SU-DHL-6 (cell line): Measurements from ENCODE around the gene ZNF239.
"Not testable (repeated sequence)": the region's sequence is repeated elsewhere in the genome, so short reads cannot be mapped to it uniquely, and the experiment has no call there.

Experiments
- H2AFZ ChIP-seq: fragments of 200-600 bp; sonication (generic); 2 replicates; pipeline ENCODE4 v1.6.1; 2014; ENCODE audit warnings: low read depth, mild to moderate bottlenecking, moderate library complexity, mixed read lengths, antibody characterized with exemption, low read length; ENCODE audit not compliant: severe bottlenecking
- H3F3A ChIP-seq: fragments of 200-600 bp; shearing (Covaris generic); 2 replicates; pipeline ENCODE4 v1.6.0; 2016; ENCODE audit warnings: antibody characterized with exemption, mild to moderate bottlenecking; ENCODE audit not compliant: insufficient read depth
- H3K27ac ChIP-seq: fragments of 200-600 bp; sonication (generic); 2 replicates; pipeline ENCODE4 v1.5.1; 2016; ENCODE audit warnings: low read depth, mild to moderate bottlenecking, low read length, moderate library complexity, mixed read lengths
- H3K27me3 ChIP-seq: fragments of 200-600 bp; sonication (generic), shearing (Covaris generic); 2 replicates; pipeline ENCODE4 v1.6.0; 2014; ENCODE audit warnings: mild to moderate bottlenecking, low read length
- H3K36me3 ChIP-seq: fragments of 200-600 bp; sonication (generic); 2 replicates; pipeline ENCODE4 v1.6.1; 2014; ENCODE audit warnings: mild to moderate bottlenecking, low read length, mixed read lengths
- H3K4me2 ChIP-seq: fragments of 300-600, 200-600 bp; shearing (Covaris generic), sonication (generic); 2 replicates; pipeline ENCODE4 v1.6.0; 2014; ENCODE audit warnings: low read length, low read depth, mild to moderate bottlenecking; ENCODE audit not compliant: poor library complexity, severe bottlenecking
- H3K4me3 ChIP-seq: fragments of 200-600 bp; sonication (generic); 2 replicates; pipeline ENCODE4 v1.5.1; 2014; ENCODE audit warnings: antibody characterized with exemption, low read length, mild to moderate bottlenecking, mixed read lengths; ENCODE audit not compliant: insufficient read depth, poor library complexity, severe bottlenecking
- H3K79me2 ChIP-seq: fragments of 200-600 bp; sonication (generic); 2 replicates; pipeline ENCODE4 v1.6.1; 2014; ENCODE audit warnings: mild to moderate bottlenecking, low read length, moderate library complexity; ENCODE audit not compliant: insufficient read depth
- H3K9ac ChIP-seq: fragments of 200-600 bp; sonication (generic); 2 replicates; pipeline ENCODE4 v1.7.0; 2014; ENCODE audit warnings: mild to moderate bottlenecking, low read length
- H3K9me2 ChIP-seq: fragments of 200-600 bp; sonication (generic); replicated peaks from 2 replicates; pipeline ENCODE4 v1.6.1; 2014; ENCODE audit warnings: low read length; ENCODE audit not compliant: insufficient read depth
- H3K9me3 ChIP-seq: fragments of 200-600 bp; sonication (generic); 2 replicates; pipeline ENCODE4 v1.6.1; 2014; ENCODE audit warnings: low read length, mixed read lengths; ENCODE audit not compliant: insufficient read depth
- H4K20me1 ChIP-seq: fragments of 200-600 bp; sonication (generic); 2 replicates; pipeline ENCODE4 v1.6.1; 2014; ENCODE audit warnings: low read depth, mild to moderate bottlenecking, antibody characterized with exemption, low read length, moderate library complexity, mixed read lengths
- EZH2phosphoT487 ChIP-seq: fragments of 200-600 bp; sonication (generic), shearing (Covaris generic); conservative IDR thresholded peaks from 2 replicates; pipeline ENCODE4 v1.6.1; 2018; ENCODE audit warnings: mild to moderate bottlenecking, antibody characterized with exemption, low read length, moderate library complexity, mixed read lengths
- TF ChIP-seq, protein P1 (sequence below): fragments of 200-600 bp; sonication (generic); IDR thresholded peaks from one replicate; pipeline ENCODE4 v1.5.1; 2017; ENCODE audit warnings: antibody characterized with exemption, mild to moderate bottlenecking, low read length, moderate library complexity; ENCODE audit not compliant: insufficient read depth, poor library complexity, severe bottlenecking

The ZNF239 gene

DNA sequence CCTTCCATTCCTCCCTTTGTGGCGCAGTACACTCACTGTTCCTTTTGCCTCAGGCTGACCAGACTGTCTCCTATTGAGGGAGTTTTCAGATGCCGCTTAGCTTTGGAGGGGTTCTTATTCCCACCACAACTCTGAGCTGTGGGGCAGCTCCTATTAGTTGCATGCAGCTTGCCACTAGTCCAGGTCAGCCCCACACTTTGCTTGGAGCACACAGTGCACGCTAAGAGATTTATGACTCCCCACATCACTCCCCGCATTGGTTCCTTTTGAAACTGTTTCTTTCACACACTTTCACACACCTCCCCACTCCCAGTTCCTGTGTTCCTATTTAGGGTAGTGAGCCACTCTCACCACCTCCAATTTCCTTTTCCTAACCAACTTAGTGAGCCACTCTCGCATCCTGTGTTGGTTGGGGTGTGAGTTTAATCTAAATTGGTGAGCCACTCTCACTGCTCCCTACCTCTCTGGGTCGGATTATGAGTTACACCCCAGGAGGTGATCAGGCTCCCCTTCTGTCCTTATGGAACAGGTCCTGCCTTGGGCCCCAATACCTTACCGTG, 21.4 kb upstream of the ZNF239 start:
- no peak overlapping the region for H3K9ac ChIP-seq
- H2AFZ ChIP-seq: no peak overlapping the region

DNA sequence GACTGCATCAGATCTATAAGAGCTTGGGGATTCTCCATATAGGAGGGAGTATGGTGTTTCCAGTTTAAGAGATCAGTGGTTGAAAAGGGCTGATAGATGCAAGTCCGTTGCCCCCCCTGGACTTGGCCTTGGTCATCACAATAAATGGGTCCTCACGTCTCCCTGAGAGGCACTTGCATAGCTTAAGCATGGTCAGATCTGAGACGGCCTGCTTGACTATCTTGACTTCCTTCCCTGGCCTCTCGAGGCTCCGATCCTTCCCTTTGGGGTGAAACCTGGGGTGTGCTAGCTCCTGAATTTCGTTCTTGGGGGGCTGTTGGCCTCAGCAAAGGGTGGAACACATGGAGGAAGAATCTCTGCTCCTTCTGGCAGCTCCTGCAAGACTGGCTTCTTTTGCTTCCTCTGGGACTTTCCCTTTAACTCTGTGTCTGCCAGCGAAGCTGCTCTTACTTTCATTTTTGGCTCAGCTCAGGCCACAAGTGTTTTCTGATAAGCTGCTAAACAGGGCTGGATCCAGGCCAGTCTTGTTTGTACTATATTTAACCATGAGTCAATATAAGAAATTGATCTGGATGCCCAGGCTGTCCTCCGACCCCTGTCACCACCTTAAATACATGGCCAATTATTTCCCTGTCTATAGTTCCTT, 20.7 kb upstream of the ZNF239 start:
- TF ChIP-seq EZH2phosphoT487: no peak
- TF ChIP-seq, protein P1, sequence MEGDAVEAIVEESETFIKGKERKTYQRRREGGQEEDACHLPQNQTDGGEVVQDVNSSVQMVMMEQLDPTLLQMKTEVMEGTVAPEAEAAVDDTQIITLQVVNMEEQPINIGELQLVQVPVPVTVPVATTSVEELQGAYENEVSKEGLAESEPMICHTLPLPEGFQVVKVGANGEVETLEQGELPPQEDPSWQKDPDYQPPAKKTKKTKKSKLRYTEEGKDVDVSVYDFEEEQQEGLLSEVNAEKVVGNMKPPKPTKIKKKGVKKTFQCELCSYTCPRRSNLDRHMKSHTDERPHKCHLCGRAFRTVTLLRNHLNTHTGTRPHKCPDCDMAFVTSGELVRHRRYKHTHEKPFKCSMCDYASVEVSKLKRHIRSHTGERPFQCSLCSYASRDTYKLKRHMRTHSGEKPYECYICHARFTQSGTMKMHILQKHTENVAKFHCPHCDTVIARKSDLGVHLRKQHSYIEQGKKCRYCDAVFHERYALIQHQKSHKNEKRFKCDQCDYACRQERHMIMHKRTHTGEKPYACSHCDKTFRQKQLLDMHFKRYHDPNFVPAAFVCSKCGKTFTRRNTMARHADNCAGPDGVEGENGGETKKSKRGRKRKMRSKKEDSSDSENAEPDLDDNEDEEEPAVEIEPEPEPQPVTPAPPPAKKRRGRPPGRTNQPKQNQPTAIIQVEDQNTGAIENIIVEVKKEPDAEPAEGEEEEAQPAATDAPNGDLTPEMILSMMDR: no peak
- no peak overlapping the region for H3K27ac ChIP-seq
- no peaks in the 10 kb centered on the region for H3F3A ChIP-seq
- H2AFZ ChIP-seq: no peak overlapping the region
- H3K4me2 ChIP-seq: peak overlapping the region; percentile 19
- no peaks in the 10 kb centered on the region for H3K79me2 ChIP-seq
- no peaks in the 10 kb centered on the region for H4K20me1 ChIP-seq
- H3K9me2 ChIP-seq: no peaks in the 10 kb centered on the region
- H3K9ac ChIP-seq: no peak overlapping the region
- no peaks in the 10 kb centered on the region for H3K27me3 ChIP-seq
- no peaks in the 10 kb centered on the region for H3K36me3 ChIP-seq
- no peak overlapping the region for H3K4me3 ChIP-seq
- H3K9me3 ChIP-seq: peaks cover 6% of the 10 kb centered on the region; the same call in 1 of the 2 replicates

More for the DNA sequence above, 21.4 kb upstream of the ZNF239 start:
- Histone ChIP-seq H3K9me2 (no peaks in the 10 kb centered on the region), H3K27ac (no peak overlapping the region), H3K4me2 (no peak overlapping the region), H3K79me2 (no peaks in the 10 kb centered on the region), H3K27me3 (no peaks in the 10 kb centered on the region), H3K9me3 (peaks cover 6% of the 10 kb centered on the region; the same call in 1 of the 2 replicates), H3K36me3 (no peaks in the 10 kb centered on the region), H3F3A (no peaks in the 10 kb centered on the region), H3K4me3 (no peak overlapping the region), H4K20me1 (no peaks in the 10 kb centered on the region)
- TF ChIP-seq EZH2phosphoT487: no peak
- TF ChIP-seq, protein P1: no peak

DNA sequence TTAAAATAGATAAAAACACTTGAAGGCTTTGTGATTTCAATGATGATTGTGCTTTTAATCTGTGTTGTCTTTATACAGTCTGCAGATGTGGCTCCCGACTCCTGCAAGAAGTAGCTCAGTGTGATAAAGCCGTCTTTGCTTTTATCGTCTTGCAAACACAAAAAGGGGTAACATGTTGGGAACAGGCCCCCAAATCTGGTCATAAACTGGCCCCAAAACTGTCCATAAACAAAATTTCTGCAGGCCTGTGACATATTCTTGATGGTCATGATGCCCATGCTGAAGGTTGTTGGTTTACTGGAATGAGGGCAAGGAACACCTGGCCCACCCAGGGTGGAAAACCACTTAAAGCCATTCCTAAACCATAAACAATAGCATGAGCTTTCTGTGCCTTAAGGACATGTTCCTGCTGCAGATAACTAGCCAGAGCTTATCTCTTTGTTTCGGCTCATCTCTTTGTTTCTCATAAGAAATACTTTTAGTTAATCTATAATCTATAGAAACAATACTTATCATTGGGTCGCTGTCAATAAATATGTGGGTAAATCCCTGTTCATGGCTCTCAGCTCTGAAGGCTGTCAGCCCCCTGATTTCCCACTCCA, 17.0 kb upstream of the ZNF239 start:
- H3K9me3 ChIP-seq: peaks cover 6% of the 10 kb centered on the region; the same call in 1 of the 2 replicates
- H3F3A ChIP-seq: no peaks in the 10 kb centered on the region
- H3K27me3 ChIP-seq: no peaks in the 10 kb centered on the region
- H3K4me2 ChIP-seq: no peak overlapping the region
- TF ChIP-seq, protein P1: no peak
- TF ChIP-seq EZH2phosphoT487: no peak
- H3K9me2 ChIP-seq: no peaks in the 10 kb centered on the region
- no peaks in the 10 kb centered on the region for H3K79me2 ChIP-seq
- H2AFZ ChIP-seq: no peak overlapping the region
- H4K20me1 ChIP-seq: no peaks in the 10 kb centered on the region
- no peak overlapping the region for H3K9ac ChIP-seq
- H3K36me3 ChIP-seq: no peaks in the 10 kb centered on the region
- H3K4me3 ChIP-seq: no peak overlapping the region
- no peak overlapping the region for H3K27ac ChIP-seq

DNA sequence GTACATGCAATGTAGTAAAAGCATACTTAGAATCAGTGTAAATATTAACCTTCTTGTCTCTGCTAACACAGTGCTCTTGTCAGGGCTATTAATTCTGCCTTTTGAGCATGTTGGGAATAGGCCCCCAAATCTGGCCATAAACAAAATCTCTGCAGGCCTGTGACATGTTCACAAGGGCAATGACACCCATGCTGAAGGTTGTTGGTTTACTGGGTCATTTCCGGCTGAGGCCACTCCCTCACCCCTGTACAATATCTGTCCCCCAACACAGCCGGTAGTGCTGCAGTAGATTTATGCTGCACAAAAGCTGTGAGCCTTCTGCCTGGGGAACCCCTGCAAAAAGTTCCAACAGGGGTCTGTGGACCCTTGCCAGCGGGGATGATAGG, 12.3 kb upstream of the ZNF239 start:
- H3K4me3 ChIP-seq, H3F3A ChIP-seq, H3K9ac ChIP-seq, H3K27ac ChIP-seq, H4K20me1 ChIP-seq, H3K79me2 ChIP-seq, H3K4me2 ChIP-seq, H3K27me3 ChIP-seq, H3K9me3 ChIP-seq, H3K9me2 ChIP-seq, H2AFZ ChIP-seq, H3K36me3 ChIP-seq: not testable (repeated sequence)
